Left lobe of liver (tissue), 2 donors: ENCODE data around the gene LGALS16. TPM values are rescaled to one million over a fixed set of nuclear protein-coding genes. Genes with fewer than 3 reads are reported as not detected.
"Not testable (repeated sequence)": the region's sequence is repeated elsewhere in the genome, so short reads cannot be mapped to it uniquely, and the experiment has no call there.

Source experiments
- ATAC-seq: fragments of 200-7000 bp; cut with Tn5 transposase; one replicate; pipeline ENCODE4 v1.9.1; 2020; ENCODE audit warnings: mild to moderate bottlenecking, moderate library complexity
- DNase-seq: peaks from one replicate; pipeline ENCODE4 v3.0.0-alpha.2; 2020; ENCODE audit warnings: low spot score
- total RNA-seq: library from RNA; stranded (reverse); gene quantifications from one replicate; pipeline ENCODE4 v1.2.1, GENCODE V29; 2021
- donor health status: DM: no; HTN: no; CAD: no; lungs with moderate emphysema.
- donor health status: DM: no; HTN: yes; CAD: no.

The LGALS16 gene
- total RNA-seq, 1 donor from 2014 or later = not detected

DNA sequence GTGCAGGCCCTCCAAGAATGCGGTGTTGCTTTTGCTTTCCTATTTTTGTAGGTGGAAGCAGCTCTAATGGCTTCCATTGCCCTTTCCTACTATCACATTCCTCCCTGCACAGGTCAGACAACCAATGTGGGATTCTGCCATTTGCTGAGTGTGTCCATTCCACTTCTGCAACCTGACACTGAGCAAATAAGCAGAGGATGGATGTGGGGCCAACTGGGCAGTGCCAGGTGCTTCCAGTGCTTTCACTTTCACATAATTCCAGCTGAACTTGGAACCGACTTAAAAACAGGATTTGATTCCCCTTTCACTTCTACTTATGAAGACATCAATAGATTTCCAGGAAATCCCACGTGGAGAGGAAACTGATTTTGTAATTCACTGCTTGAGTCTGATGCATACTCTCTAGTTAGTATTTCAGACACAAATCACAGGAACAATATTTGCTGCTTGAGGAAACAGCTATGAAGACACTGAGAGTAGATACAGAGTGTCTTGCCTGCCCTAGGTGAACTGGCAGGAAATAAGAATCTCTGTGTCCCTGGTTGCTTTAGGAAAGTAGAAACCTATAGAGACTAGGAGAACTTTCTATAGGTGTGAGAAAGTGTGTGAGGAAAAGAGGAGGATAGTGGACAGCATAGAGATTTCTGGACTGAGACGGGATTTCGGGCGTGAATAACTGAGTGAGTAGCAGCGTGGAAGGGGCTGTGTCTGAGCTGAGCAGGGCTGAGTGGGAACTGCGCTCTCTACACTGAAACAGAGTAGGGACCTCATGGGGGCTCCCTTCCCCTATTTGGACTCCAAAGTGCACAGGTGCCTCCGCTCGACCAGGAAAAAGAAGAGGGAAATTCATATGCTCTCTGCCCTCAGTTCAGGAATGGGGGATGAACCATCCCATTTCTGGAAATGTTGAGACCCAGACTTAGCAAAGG is 22.5 kb downstream of the LGALS16 start:
- DNase-seq (peak; percentile 70), ATAC-seq (peak; percentile 98)

DNA sequence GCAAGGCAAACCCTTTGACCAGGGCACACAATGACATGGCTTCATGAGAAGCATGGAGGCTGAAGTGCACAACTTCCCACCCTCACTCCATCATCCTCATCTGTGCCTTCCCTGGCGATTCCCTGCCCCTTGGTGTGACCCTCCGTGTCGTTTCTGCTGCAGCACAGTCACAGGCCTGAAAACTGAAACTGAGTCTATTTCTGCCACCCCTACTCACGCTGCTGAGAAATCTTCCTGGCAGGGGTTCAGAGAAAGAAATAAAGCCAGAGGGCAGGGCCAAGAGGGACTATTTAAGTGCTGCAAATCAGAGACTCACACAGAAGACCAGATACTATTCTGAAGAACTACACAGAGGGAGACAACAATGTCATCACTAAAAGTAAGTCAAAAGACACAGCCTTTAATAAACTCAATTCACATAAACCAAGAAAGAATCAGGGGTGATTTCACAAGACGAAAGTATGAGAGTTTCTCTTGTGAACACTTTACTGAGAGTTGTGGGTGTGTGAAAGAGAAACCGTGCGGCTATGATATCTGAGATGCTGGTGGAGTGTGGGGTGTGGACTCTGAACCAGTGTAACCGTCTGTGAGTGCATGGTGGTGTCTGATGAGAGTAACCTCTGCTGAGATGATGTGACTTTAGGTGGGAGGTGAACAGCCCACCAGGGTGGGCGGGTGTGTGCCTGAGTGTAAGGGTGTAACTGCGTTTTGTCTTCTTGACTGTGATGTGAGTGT is 23.5 kb downstream of the LGALS16 start:
- DNase-seq (no peak), ATAC-seq (no peak)

DNA sequence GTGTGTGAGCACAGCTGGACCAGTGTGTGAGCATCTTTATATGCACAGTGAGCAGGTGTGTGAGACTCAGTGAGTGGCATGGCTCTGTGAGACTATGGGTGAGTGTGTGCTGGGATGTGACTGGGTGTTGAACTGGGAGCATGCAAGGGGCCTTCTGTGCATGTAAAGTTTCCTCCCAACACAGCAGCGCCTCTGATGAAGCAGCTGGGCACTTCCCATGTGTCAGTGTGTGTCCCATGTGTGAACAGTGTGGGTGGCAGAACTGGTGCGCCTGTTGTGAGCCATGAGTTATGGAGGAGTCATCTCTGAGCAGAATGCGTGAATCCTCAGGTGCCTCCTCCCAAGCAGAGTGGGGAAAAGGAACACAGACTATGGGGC is 24.1 kb downstream of the LGALS16 start:
- ATAC-seq (no peak), DNase-seq (no peak)

DNA sequence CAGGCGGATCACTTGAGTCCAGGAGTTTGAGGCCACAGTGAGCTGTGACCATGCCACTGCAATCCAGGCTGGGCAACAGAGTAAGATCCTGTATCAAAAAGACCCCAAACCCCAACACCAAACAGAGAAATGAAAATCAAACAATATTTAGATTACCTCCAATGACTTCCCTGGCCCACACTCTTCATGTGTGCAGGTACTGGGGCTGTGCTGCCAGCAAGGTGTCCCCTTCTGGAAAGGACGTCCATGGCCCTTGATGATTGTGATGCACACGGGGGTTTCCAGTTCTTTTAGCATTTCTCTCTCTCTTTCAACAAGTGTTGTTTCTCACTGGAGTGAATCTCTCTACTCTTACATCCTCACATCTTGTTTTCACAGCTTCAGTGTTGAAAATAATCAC is 24.9 kb downstream of the LGALS16 start:
- ATAC-seq = no peak

DNA sequence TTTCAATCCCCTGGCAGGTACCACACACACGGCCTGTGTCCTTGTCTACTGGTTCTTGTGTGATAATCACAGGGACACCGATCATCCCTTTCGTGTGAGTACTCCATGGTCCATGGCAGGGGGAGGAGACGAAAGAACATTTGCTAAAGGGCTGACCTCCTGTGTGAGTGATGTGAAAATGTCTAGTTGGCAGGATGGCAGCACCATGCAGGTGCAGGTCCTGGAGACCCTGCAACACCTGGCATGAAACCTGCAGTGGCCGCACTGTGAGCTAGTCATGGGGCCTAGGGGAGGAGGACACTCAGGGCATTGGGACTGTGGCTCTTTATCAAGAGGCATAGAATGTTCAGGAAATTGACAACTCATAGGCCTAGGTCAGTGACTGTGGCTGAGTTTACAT is 25.7 kb downstream of the LGALS16 start:
- no peak for ATAC-seq

More for the DNA sequence above, 24.9 kb downstream of the LGALS16 start:
- no peak for DNase-seq

DNA sequence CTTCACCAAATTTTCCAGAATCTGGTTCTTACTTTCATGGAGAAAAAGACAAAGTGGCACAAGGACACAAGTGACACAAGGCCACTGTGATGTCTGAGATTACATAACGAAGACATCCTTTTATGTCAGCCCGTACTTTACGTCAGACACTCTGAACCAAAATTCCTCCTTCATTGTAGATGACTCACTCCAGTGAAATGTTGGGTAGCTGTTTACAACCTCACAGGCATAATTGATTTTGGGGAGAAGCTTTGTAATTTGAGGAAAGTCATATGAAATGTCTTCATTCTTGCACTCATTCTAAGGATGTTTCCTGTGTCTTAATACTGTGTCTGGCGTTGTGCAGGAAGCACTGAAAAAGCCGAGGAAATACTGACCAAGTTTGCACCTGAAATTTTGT is 28.6 kb downstream of the LGALS16 start:
- ATAC-seq (no peak), DNase-seq (no peak)

More for the DNA sequence above, 25.7 kb downstream of the LGALS16 start:
- DNase-seq = no peak

DNA sequence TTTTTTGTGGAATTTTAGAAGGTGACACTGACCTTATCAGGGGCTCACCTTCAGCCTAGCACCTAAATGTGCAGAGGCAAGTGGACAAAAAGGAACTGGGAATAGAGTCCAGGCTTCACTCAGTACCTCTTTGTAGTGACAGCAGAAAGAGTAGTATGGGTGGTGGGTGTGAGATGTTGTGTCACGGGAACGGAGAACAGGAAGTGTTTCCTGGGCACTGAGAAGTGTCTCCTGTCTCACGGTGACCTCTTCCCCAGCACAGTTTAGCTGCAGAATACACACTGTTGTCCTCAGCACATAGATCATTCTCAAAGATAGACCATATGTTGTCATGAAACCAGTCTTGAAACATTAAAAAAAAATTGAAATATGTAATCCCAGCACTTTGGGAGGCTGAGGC is 31.0 kb downstream of the LGALS16 start:
- no peak for ATAC-seq
- DNase-seq = no peak

DNA sequence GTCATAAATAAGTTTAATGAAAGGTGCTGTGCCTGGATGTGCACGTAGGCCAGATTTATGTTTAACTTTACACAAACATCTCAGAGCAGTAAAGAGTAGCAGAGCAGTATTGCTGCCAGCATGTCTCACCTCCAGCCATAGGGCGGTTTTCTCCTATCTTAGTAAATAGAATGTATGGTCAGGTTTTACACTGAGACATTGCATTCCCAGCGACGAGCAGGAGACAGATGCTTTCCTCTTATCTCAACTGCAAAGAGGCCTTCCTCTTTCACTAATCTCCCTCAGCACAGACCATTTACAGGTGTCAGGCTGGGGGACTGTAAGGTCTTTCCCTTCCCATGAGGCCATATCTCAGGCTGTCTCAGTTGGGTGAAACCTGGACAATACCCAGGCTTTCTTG is 32.9 kb downstream of the LGALS16 start:
- ATAC-seq, DNase-seq: not testable (repeated sequence)

DNA sequence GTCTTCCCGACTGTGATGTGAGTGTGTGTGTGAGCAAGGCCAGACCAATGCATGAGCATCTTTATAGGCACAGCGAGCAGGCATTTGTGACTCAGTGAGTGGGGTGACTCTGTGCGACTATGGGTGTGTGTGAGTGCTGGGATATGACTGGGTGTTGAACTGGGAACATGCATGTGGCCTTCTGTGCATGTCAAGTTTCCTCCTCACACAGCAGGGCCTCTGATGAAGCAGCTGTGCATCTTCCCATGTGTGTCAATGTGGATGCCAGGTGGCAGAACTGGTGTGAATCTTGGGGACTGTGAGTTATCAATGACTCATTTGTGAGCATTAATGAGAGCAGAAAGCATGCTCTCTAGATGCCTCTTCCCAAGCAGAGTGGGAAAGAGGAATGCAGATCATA is 36.5 kb downstream of the LGALS16 start:
- no peak for ATAC-seq

DNA sequence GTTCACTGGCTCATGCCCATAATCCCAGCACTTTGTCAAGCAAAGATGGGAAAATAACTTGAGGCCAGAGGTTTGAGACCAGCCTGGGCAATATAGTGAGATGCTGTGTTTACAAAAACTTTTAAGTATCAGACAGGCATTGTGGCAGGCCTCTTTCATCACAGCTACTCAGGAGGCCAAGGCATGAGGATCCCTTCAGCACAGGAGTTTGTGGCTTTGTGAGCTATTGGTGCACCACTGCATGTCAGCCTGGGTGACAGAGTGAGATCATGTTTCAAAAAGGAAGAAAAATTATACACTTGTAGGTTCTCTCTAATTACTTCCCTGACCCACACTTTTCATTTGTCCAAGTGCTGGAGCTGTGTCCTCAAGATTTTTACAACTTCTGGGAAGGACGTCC is 37.1 kb downstream of the LGALS16 start:
- DNase-seq (no peak), ATAC-seq (no peak)

More for the DNA sequence above, 36.5 kb downstream of the LGALS16 start:
- no peak for DNase-seq

DNA sequence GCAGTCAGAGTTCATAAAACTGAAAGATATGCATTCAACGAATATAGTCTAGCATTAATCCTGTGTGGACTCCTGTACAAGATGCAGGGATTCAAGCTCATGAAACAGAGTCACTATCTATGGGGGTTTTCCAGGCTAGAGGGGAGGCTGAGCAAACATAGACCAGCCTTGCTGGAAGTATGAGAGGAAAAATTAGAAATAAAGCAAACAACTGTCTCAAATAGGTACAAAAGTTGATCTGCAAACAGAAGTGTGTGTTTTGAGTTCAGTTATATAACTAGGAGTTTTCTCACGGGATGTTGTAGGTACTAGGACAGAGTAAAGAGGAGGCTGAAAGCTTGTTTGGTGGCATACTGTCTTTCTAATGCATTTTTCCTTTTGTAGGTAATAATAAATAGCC is 40.0 kb downstream of the LGALS16 start:
- DNase-seq (no peak), ATAC-seq (peak; percentile 63)

DNA sequence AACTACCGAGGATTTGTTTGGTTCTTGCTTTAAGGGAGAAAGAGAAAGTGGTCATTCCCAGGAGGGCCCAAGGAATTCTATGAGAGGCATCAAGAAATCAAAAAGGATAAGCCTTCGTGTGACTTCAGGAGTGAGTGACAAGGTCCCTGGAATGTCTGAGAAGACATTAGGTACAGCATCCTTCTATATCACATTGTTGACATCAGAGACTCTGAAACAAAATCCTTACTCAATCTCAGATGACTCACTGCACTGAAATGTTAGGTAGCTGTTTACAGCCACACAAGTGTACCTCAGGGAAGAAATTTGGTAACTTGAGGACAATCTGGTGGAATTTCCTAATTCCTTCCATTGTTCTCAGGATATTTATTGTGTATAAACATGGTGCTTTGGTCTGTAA is 40.7 kb downstream of the LGALS16 start:
- DNase-seq (no peak), ATAC-seq (no peak)

DNA sequence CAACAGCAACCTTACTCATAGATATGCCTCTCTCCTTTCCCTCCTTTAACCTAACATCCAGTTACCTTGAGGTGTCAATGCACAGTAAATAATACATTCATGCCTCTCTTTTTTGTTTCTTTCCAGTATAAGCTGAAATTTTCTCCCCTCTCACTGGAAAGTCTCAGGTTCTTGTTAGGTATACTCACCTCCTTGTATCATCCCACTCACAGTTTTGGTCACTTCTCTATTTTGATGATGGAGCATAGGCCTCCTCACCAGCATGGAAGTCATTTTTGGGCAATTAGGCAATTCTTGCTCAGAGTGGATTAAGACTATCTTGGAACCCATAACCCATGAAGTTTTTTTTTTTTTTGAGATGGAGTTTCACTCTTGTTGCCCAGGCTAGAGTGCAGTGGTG is 42.8 kb downstream of the LGALS16 start:
- DNase-seq = no peak
- ATAC-seq = no peak

DNA sequence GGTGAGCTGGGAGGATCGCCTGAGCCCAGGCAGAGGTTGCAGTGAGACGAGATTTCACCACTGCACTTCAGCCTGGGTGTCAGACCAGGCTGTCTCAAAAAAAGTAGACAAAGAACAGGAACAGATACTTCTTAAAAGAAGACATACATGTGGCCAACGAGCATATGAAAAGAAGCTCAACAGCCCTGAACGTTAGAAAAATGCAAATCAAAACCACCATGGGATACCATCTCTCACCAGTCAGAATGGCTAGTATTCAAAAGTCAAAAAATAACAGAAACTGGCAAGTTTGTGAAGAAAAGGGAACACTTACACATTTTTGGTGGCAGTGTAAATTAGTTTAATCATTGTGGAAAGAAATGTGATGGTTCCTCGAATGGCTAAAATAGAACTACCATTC is 45.6 kb downstream of the LGALS16 start:
- ATAC-seq (no peak), DNase-seq (no peak)

DNA sequence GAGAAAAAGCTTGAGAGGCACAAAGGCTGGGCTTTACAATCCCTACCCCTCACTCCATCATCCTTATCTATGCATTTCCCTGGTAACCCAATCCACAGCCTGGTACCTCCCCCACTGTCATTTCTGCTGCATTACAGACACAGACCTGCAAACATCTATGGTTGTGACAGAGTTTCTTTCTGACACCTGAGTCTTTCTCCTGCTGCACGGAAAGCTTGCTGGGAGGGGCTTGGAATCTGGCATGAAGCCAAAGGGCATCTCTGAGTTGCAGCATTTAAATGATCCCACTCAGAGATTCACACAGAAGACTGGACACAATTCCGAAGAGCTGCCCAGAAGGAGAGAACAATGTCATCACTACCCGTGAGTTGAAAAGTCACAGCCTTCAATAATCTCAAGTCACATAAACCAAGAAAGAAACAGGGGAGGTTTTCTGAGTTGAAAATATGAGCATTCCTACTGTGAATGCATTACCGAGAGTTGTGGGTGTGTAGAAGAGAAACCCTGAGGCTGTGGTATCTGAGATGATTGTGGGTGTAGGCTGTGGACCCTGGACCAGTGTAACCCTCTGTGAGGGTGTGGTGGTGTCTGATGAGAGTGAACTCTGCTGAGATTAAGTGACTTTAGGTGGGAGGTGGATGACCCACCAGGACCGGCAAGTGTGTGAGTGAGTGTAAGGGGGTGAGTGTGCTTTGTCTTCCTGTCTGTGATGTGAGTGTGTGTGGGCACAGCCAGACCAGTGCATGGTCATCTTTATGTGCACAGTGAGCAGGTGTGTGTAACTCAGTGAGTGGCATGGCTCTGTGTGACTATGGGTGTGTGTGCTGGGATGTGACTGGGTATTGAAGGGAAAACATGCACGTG is 48.7 kb downstream of the LGALS16 start, which contains the start of gene LGALS14:
Gene LGALS14 (plus strand): TSS at position 301 of the 864 bp plus-strand sequence. CDS start 48 bp downstream, at position 349.
- DNase-seq (no peak), ATAC-seq (no peak)

DNA sequence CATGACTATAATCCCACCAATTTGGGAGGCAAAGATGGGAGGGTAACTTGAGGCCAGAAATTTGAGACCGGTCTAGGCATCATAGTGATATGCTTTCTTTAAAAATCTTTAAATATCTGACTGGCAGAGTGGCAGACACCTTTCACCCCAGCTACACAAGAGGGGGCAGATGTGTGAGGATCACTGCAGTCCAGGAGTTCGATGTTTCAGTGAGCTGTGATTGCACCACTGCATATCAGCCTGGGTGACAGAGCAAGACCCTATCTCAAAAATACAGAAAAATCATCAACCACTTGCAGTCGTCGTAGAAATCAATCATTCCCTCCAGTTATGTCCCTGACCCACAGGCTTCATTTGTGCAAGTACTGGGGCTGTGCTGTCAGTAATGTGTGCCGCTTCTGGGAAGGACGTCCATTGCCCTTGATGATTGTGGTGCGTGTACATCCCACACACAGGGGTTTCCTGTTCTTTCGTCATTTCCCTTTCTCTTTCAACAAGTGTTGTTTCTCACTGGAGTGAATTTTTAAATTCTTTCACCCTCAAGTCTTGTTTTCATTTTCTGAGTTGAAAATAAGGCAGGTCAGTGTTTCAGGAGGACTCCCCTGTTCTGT is 50.0 kb downstream of the LGALS16 start:
- ATAC-seq = no peak

DNA sequence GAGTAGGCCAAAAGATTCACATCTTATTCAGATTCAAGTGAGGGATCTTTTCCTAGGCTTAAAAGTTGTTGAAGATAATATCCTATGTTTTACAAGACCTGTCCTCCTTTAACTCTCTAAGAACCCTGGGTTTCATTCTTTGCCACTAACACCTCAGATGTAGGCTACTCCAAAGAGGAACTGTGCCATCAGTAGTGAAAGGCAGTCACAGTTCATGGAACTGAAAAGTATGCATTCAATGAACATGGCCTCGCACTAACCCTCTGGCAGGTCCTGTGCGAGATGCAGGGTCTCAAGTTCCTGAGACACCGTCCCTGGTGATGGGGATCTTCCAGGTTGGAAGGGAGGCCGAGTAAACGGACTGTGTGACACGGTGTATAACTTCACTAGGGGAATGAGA is 52.9 kb downstream of the LGALS16 start:
- no peak for DNase-seq
- no peak for ATAC-seq

More for the DNA sequence above, 50.0 kb downstream of the LGALS16 start:
- no peak for DNase-seq

DNA sequence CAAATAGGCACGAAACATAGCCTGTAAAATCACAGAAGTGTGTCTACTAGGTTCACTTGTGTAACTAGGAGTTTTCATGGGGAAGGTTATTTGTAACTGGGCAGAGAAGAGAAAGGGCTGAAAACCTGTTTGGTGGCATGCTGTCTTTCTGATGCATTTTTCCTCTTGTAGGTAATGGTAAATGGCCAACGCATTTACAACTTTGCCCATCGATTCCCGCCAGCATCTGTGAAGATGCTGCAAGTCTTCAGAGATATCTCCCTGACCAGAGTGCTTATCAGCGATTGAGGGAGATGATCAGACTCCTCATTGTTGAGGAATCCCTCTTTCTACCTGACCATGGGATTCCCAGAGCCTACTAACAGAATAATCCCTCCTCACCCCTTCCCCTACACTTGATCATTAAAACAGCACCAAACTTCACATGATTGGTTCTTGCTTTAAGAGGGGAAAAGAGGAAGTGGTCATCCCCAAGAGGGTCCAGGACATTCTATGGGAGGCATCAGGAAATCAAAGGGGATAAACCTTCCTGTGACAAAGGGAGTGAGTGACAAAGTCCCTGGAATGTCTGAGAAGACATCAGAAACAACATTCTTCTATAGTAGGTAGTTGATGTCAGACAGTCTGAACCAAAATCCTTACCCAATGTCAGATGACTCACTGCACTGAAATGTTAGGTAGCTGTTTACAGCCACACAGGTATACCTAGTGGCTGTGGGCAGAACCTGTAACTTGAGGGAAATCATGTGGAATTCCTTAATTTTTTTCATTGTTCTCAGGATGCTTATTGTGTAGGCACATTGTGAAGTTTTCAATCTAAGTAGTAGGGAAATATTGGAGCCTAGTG is 53.5 kb downstream of the LGALS16 start:
- no peak for DNase-seq
- no peak for ATAC-seq
